Ovary (tissue), 9 donors: ENCODE results near the gene RNF38. TPM values are rescaled to one million over a fixed set of nuclear protein-coding genes. Genes with fewer than 3 reads are reported as not detected.

Experiments
- DNase-seq, 5 donors: peaks; one replicate each; pipeline ENCODE4 v3.0.0-alpha.2; 2019 to 2020
- H3K27ac ChIP-seq, 2 donors: fragments of 200-600 bp; one replicate each; pipeline versions ENCODE4 v1.5.1 to v1.8.0; 2019 to 2022
- H3K27me3 ChIP-seq: fragments of 200-600 bp; one replicate; pipeline ENCODE4 v1.8.0; 2022
- H3K36me3 ChIP-seq: fragments of 200-600 bp; sonication (generic); one replicate; pipeline ENCODE4 v1.5.1; 2019
- H3K4me1 ChIP-seq: one replicate; pipeline ENCODE4 v1.8.1; 2013; ENCODE audit warnings: mild to moderate bottlenecking, moderate library complexity; ENCODE audit not compliant: insufficient read depth
- H3K4me3 ChIP-seq: fragments of 200-600 bp; sonication (generic); one replicate; pipeline ENCODE4 v1.5.1; 2017
- H3K9me3 ChIP-seq, 2 donors: fragments of 200-600 bp in 1 of 2; sonication (generic) in 1 of 2; one replicate each; pipeline versions ENCODE4 v1.5.1 to v1.8.1; 2013 to 2019; ENCODE audit warnings: mild to moderate bottlenecking in 1 of 2, moderate library complexity in 1 of 2
- EP300 ChIP-seq: sonication (generic); formaldehyde crosslinking; IDR thresholded peaks from one replicate; pipeline ENCODE4 v1.6.1; 2017; ENCODE audit warnings: antibody characterized with exemption
- POLR2A ChIP-seq: fragments of 450-650 bp; IDR thresholded peaks from one replicate; pipeline ENCODE4 v1.6.1; 2017; ENCODE audit warnings: antibody characterized with exemption, mild to moderate bottlenecking, moderate library complexity
- WGBS, 3 donors: extraction: QIAGEN DNeasy Blood & Tissue Kit in 1 of 3; methylation state at CpG; one replicate each; pipeline versions ENCODE4 v1.1.5 to v1.1.7; 2013 to 2017; 5-methylcytosine and 5-hydroxymethylcytosine counted together
- intact Hi-C, 4 donors: fragments of 100-400 bp; cut with DNase I; formaldehyde crosslinking; loops; one replicate each; pipeline versions ENCODE4 v1.11.0 to v1.15.1; 2022 to 2023
- polyA plus RNA-seq, 2 donors: library from polyadenylated mRNA; stranded (reverse); fragments of 200-250 nt in 1 of 2; fragments of 350-450 nt in 1 of 2; fragmentation: Illumina TruSeq in 1 of 2; extraction: RNeasy Lipid Tissue Mini Kit (QIAGEN cat#74804) in 1 of 2; gene quantifications; one replicate each; pipeline ENCODE4 v1.2.3, GENCODE V29; 2013 to 2014
- total RNA-seq, 7 donors: library from RNA; depleted of rRNA in 2 of 7; stranded (reverse); fragments of >200 nt in 2 of 7; fragmentation: NEBNext Ultra II Directional in 3 of 7; extraction: Animal tissue kit (Norgen Biotek cat#: 25700) in 3 of 7; gene quantifications; one replicate each; pipeline versions ENCODE4 v1.1.0 to v1.2.4, GENCODE V29; 2016 to 2023
- TF ChIP-seq, protein P1 (sequence below), 3 donors: fragments of 450-650 bp in 2 of 3; fragments of 200-600 bp in 1 of 3; IDR thresholded peaks; one replicate each; pipeline versions ENCODE4 v1.5.1 to v1.8.0; 2016 to 2022; ENCODE audit warnings: antibody characterized with exemption in 3 of 3, mild to moderate bottlenecking in 1 of 3
- donor health status: DM: no; HTN: no; CAD: no; lungs with moderate emphysema.
- donor health status: DM: no; HTN: no; CAD: no.
- donor health status: Bipolar disorder and iron deficiency.
- donor health status: DM: yes; HTN: yes; CAD: no.
- donor health status: DM: no; HTN: no; CAD: no.
- donor health status: DM: yes; HTN: yes; CAD: no.

The RNF38 gene
- total and polyA plus RNA-seq, 9 donors = 30.4 to 81.3 (median 55.7) TPM

DNA sequence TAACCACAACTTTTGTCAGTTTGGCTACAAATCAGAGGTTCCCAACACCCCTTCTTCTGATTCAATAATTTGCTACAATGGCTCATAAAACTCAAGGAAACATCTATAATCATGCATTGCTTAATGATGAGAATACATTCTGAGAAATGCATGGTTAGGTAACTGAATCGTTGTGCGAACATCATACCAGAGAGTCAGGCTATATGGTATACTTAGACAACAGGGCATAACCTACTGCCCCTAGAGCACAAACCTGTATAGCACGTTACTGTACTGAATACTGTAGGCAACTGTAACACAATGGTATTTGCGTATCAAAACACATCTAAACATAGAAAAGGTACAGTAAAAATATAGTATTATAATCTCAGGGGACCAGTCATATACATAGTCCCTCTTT is 31.0 kb upstream of the RNF38 start:
- intact Hi-C loops = no loop called here
- TF ChIP-seq POLR2A = no peak

DNA sequence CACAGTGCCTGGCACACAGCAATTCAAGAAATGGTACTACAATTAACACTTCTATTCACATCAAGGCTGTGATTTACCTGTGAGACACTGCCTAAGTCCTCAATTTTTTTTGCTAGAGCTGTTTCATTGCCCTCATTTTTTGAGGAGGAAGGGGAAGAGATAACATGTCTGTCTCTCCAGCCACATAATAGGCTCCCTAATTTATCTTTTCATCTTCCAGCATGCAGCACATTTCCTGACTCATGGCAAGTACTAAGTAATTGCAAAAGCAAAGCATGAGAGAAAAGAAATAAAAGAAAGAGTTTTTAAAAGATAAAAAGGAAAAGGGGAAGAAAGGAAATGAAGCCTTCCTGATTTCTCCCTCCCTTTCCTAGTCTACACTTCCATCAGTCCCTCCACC is 26.9 kb upstream of the RNF38 start:
- intact Hi-C loops = no loop called here

More for the DNA sequence above, 31.0 kb upstream of the RNF38 start:
- no peaks in the 10 kb centered on the region for H3K4me1 ChIP-seq
- 94 to 97% (median 95%) methylated on average over 4 of the region's 4 CpGs for WGBS, 3 donors
- no peak overlapping the region for H3K27ac ChIP-seq
- H3K27me3 ChIP-seq = no peaks in the 10 kb centered on the region
- no peak overlapping the region for H3K4me3 ChIP-seq
- H3K9me3 ChIP-seq = no peaks in the 10 kb centered on the region
- no peaks in the 10 kb centered on the region for H3K36me3 ChIP-seq
- DNase-seq = no peak

DNA sequence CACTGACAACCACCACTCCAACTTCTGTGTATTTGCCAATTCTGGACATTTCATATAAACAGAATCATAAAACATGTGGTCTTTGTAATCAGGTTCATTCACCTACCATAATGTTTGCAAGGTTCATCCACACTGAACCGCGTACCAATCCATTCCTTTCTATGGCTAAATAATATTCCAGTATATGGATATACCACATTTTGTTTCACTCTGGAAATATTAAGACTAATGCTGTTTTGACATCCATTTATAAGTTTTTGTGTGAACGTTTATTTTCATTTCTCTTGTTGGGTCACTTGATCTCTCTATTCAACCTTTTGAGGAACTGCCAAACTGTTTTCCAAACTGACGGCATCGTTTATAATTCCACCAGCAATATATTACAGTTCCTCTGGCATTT is 26.3 kb upstream of the RNF38 start:
- no peaks in the 10 kb centered on the region for H3K27me3 ChIP-seq
- TF ChIP-seq POLR2A = no peak
- no peak for TF ChIP-seq EP300
- TF ChIP-seq, protein P1, sequence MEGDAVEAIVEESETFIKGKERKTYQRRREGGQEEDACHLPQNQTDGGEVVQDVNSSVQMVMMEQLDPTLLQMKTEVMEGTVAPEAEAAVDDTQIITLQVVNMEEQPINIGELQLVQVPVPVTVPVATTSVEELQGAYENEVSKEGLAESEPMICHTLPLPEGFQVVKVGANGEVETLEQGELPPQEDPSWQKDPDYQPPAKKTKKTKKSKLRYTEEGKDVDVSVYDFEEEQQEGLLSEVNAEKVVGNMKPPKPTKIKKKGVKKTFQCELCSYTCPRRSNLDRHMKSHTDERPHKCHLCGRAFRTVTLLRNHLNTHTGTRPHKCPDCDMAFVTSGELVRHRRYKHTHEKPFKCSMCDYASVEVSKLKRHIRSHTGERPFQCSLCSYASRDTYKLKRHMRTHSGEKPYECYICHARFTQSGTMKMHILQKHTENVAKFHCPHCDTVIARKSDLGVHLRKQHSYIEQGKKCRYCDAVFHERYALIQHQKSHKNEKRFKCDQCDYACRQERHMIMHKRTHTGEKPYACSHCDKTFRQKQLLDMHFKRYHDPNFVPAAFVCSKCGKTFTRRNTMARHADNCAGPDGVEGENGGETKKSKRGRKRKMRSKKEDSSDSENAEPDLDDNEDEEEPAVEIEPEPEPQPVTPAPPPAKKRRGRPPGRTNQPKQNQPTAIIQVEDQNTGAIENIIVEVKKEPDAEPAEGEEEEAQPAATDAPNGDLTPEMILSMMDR (IDR thresholded peaks at IDR 0.05) = no peak
- no peaks in the 10 kb centered on the region for H3K36me3 ChIP-seq
- no peak for DNase-seq
- no peak overlapping the region for H3K27ac ChIP-seq
- WGBS, 3 donors = 91 to 92% (median 92%) methylated on average over 5 of the region's 5 CpGs
- intact Hi-C loops = no loop called here
- no peak overlapping the region for H3K4me3 ChIP-seq
- no peaks in the 10 kb centered on the region for H3K9me3 ChIP-seq
- no peaks in the 10 kb centered on the region for H3K4me1 ChIP-seq

More for the DNA sequence above, 26.9 kb upstream of the RNF38 start:
- Histone ChIP-seq H3K36me3 (no peaks in the 10 kb centered on the region), H3K9me3 (no peaks in the 10 kb centered on the region), H3K27ac (no peak overlapping the region), H3K27me3 (no peaks in the 10 kb centered on the region), H3K4me1 (no peaks in the 10 kb centered on the region), H3K4me3 (no peak overlapping the region)
- no peak for DNase-seq
- TF ChIP-seq POLR2A = no peak
- TF ChIP-seq, protein P1 (IDR thresholded peaks at IDR 0.05) = no peak
- TF ChIP-seq EP300 = no peak

DNA sequence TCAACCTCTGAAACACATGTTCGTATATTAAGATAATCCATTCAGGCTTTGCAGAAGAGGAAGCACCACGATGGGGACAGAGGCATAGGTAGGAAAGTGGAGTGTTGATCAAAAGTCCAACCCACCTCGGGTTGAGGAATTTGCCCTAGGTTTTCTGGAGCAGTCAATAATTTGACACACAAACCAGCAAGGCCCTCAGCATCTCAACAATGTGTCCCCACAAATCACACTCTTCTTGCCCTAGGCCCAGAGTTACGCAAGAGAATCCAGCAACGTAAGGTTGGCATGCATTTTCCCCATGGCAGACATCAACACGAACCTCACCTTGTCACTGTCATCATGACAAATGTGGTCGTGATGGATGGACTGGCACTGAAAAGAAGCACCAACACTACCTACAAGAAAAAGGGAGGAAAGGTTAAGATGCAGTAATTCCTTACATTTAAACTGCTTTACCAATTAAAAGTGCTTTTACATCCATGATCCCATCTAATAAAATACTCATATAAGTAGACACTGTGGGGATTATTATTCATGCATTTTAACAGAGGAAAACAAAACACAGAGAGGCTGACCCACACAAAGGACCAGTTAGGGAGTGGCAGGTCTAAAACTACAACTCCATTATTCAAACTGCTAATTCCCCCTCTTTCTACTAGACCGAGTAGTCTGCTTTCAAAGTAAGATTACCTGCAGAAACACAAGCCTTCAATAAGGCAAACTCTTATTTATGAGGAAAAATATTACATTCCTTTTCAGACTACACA is 24.4 kb upstream of the RNF38 start:
- Histone ChIP-seq H3K36me3 (no peaks in the 10 kb centered on the region), H3K27ac (no peak overlapping the region), H3K9me3 (no peaks in the 10 kb centered on the region), H3K4me1 (peaks cover 2% of the 10 kb centered on the region), H3K4me3 (no peak overlapping the region), H3K27me3 (no peaks in the 10 kb centered on the region)
- TF ChIP-seq EP300 (no peak), POLR2A (no peak)
- TF ChIP-seq, protein P1 (IDR thresholded peaks at IDR 0.05) = no peak
- intact Hi-C loops = no loop called here
- no peak for DNase-seq
- 85 to 88% (median 87%) methylated on average over 8 of the region's 8 CpGs for WGBS, 3 donors

DNA sequence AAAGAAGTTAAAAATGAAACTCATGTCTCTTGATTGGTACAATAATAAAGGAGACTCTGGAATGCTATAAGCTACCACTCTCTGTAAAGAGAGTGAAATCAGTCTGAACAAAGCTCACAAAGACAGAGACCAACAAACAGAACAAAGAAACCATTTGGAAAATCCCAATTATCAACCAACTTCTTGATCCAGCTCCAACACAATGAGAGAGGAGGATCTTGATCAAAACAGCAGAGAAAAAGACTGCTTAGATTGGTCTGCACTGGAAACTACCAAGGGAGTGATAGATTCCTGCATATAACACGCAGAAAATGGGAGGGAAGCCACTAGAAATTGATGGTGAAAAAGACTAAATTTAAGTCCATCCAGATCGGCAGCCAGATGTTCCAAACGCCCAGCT is 23.1 kb upstream of the RNF38 start:
- Histone ChIP-seq H3K27ac (no peak overlapping the region), H3K36me3 (no peaks in the 10 kb centered on the region), H3K4me3 (no peak overlapping the region), H3K9me3 (no peaks in the 10 kb centered on the region), H3K27me3 (no peaks in the 10 kb centered on the region), H3K4me1 (peaks cover 2% of the 10 kb centered on the region)
- 71 to 86% (median 82%) methylated on average over 3 of the region's 3 CpGs for WGBS, 3 donors
- TF ChIP-seq EP300 = no peak
- no peak for TF ChIP-seq POLR2A
- TF ChIP-seq, protein P1 (IDR thresholded peaks at IDR 0.05) = no peak
- no peak for DNase-seq
- intact Hi-C loops = no loop called here
